DMS114 treated with DMSO at 0.1 percent for 48 hours (cell line): Measurements from ENCODE around the gene B4GALT7.
"Not testable (repeated sequence)": the region's sequence is repeated elsewhere in the genome, so short reads cannot be mapped to it uniquely, and the experiment has no call there.

Experiments used
- DNase-seq: peaks from one replicate; lab custom pipeline; 2025; ENCODE audit not compliant: unreplicated experiment; lab: John Stamatoyannopoulos, UW

B4GALT7 gene

GRCh38 chr5:177609076-177610059 is 9.4 kb downstream of the B4GALT7 start:
- no peak for DNase-seq

DNA sequence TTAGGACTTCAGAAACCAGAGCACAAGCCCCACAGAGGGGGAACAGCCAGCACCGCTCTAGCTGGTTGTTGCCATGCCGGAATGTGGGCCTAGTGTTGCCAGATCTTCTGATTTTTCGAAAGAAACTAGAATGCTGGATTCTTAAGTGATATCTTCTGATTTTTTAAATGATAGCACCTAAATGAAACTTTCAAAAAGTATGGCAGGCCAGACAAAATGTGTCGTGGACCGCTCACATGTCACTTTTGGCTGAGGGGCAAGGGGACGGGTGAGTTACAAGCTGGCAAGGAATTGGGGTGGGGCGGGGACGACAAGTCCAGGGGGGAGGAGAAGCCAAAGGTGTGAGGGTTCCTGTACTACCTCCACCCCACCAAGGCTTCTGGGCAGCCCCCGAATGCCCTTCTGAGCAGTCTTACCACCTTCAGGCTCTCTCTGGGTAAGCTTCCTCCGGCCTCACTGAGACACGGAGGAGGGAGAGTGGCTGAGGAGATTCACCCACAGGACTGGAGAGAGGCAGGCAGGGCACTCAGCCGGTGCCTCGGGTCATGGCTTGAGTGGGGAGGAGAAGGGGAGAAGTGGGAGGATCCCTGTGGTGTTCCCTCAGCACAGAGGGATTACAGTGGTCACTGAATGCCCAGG is 10.3 kb downstream of the B4GALT7 start:
- DNase-seq: no peak

- DNase-seq: no peak
These were observed 11.0 kb downstream of the B4GALT7 start for GRCh38 chr5:177610770-177611445.

DNA sequence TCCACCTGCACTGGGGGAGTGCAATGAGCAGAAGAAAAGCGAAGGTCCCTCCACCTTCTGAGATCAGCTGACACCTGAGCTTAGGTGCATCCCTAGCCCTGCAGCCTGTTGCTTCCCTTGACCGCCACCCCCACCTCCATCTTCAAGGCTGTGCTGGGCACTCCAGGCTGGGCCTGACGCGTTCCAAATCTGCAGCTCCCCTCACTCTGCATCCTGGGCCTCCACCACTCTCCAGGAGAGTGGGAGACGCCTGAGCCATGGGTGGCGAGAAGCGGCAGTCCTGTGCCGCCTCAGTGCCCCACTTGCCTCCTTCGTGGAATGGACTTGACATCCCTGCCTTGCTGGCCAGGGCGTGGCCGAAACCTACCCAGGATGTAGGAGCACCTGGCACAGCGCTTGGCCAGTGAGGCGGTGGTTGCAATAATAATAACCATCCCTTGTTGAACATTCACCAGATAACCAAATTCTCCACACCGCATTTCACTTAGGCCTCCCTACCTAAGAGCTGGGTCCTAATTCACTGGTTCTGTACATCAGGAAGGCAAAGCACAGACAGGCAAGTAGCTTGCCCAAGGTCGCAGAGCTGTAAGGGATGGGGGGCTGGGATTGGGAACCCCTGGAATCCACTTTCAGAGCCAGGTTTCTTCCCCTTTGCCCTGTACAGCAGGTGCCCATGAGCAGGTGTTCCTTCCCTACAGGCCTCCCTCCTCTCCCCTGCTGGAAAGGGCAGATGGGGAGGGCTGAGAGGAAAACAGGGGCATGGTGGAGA is 11.7 kb downstream of the B4GALT7 start:
- no peak for DNase-seq

DNA sequence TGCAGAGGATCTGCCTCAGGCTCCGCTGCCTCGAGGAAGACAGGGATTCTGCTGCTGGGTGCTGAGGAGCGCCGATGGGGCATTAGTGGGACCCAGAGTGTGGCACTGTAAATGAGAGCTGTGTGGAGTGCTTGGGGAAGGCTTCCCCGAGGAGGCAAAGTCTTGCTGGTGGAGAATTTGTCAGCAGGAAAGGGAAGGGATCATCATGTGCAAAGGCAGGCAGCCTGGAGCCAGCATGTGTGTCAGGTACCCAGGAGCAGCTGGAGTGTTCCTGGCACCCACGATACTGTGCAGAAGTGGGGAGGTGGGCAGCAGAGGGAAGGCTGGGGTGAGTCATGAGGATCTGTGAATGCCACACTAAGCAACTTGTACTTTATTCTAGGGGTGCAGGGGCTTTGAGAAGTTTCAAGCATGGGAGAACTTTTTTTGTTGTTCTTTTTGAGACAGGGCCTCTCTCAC is 12.3 kb downstream of the B4GALT7 start:
- DNase-seq: no peak

DNA sequence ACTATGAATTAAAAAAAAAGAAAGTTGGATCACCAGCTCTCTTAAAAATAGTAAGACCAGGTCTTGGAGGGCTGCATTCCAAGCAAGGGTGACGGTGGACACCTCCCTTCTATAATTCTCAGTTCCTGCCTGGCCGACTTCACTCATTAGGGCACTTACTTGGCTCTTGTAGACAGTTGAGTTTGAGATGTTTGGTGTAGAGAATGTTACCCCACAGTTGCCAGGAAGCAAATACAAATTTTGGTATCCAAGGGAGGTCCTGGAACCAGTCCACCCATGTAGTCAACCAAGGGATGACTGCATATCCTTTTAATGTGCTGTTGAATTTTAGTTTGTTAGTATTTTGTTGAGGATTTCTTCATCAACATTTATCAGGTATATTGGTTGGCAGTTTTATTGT is 20.6 kb downstream of the B4GALT7 start:
- no peak for DNase-seq

- not testable (repeated sequence) for DNase-seq
These were observed 24.2 kb downstream of the B4GALT7 start for GRCh38 chr5:177624172-177624571.

GRCh38 chr5:177630186-177630585 is 30.3 kb downstream of the B4GALT7 start:
- DNase-seq: not testable (repeated sequence)

GRCh38 chr5:177634912-177635311 is 35.0 kb downstream of the B4GALT7 start:
- not testable (repeated sequence) for DNase-seq

- not testable (repeated sequence) for DNase-seq
These were observed 45.5 kb downstream of the B4GALT7 start for GRCh38 chr5:177645462-177645861.

DNA sequence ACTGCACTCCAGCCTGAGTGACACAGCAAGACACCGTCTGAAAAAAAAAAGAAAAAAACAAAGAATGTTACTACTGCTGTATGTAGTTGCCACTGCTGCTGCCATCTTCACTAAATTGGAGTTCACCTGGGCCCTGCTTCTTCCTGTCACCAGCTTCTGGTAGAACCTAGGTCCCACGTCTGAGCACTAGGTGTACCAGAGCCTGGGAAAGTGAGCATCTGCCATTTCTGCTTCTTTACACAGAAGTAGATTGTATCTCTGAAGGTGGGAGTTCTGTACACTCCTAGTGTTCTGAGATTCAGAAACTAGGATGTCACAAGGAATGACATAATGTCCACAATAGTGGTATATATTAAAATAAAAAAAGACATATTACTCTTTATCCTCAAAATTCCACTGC is 51.3 kb downstream of the B4GALT7 start:
- not testable (repeated sequence) for DNase-seq

DNA sequence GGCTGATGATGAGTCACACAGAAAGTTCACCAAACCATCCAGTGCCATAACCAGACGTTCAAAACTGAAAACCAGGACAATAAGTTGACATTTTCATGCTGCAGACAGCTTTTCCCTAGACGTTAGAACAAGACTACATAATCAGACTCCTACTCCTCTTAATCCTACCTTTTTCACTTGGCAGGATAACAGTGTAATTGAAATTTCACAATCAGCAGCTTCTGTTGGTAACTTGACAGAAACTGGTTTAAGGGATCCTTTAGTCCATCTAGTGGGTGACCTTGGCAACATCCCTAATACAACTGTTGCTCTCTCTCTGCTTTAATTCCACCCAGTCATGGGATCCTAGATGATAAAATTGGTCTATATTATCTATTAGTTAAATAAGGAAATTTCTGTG is 57.9 kb downstream of the B4GALT7 start:
- not testable (repeated sequence) for DNase-seq

- DNase-seq: not testable (repeated sequence)
These were observed 58.6 kb downstream of the B4GALT7 start for GRCh38 chr5:177658542-177658941.
